PC-9 (cell line): ENCODE results near the gene MDN1. TPM values are rescaled to one million over a fixed set of nuclear protein-coding genes. Genes with fewer than 3 reads are reported as not detected.

Experiments used
- BruUV-seq: library from RNA; stranded (reverse); fragments of 400-500 nt; replicated peaks from 2 replicates; lab custom pipeline; 2021; lab: Mats Ljungman, UMichigan
- CTCF ChIA-PET: fragments of 300-600 bp; sonication (Branson Sonifier 250); formaldehyde crosslinking; loops from one replicate; lab custom pipeline; 2022; ENCODE audit warnings: antibody characterized with exemption; lab: Charles Lee
- POLR2A ChIA-PET: fragments of 300-600 bp; sonication (Branson Sonifier 250); formaldehyde crosslinking; loops from one replicate; lab custom pipeline; 2022; ENCODE audit warnings: antibody characterized with exemption; ENCODE audit not compliant: unreplicated experiment; lab: Charles Lee
- DNase-seq, 2 experiments: peaks; one replicate each; pipeline versions ENCODE4 v3.0.0 to v3.0.0-alpha.2; 2015 to 2022; ENCODE audit warnings: mixed read lengths in 1 of 2
- H2AFZ ChIP-seq: fragments of 200-600 bp; sonication (generic); 2 replicates; pipeline ENCODE4 v1.8.1; 2017; ENCODE audit warnings: antibody characterized with exemption
- H3F3A ChIP-seq: fragments of 200-600 bp; sonication (generic); 2 replicates; pipeline ENCODE4 v1.8.1; 2017; ENCODE audit warnings: antibody characterized with exemption, mild to moderate bottlenecking, low read depth; ENCODE audit not compliant: insufficient read depth
- H3K27ac ChIP-seq: fragments of 200-600 bp; sonication (generic); 2 replicates; pipeline ENCODE4 v1.6.1; 2016; ENCODE audit warnings: mixed run types
- H3K27me3 ChIP-seq: fragments of 200-600 bp; sonication (generic); 2 replicates; pipeline ENCODE4 v1.6.1; 2016; ENCODE audit warnings: low read depth, mixed run types; ENCODE audit not compliant: insufficient read depth
- H3K36me3 ChIP-seq: fragments of 200-600 bp; sonication (generic); 2 replicates; pipeline ENCODE4 v1.6.1; 2016; ENCODE audit warnings: low read depth, mixed run types
- H3K4me1 ChIP-seq: fragments of 200-600 bp; sonication (generic); replicated peaks from 2 replicates; pipeline ENCODE4 v1.6.1; 2016; ENCODE audit warnings: mixed run types; ENCODE audit not compliant: insufficient read depth
- H3K4me2 ChIP-seq: fragments of 200-600 bp; sonication (generic); 2 replicates; pipeline ENCODE4 v1.6.1; 2017; ENCODE audit warnings: mixed run types
- H3K4me3 ChIP-seq: fragments of 200-600 bp; sonication (generic); 2 replicates; pipeline ENCODE4 v1.6.1; 2016; ENCODE audit warnings: mixed run types
- H3K79me2 ChIP-seq: fragments of 200-600 bp; sonication (generic); 2 replicates; pipeline ENCODE4 v1.6.1; 2017; ENCODE audit warnings: low read depth, mixed run types
- H3K9me2 ChIP-seq: fragments of 200-600 bp; sonication (generic); 2 replicates; pipeline ENCODE4 v1.8.1; 2017; ENCODE audit warnings: mild to moderate bottlenecking; ENCODE audit not compliant: insufficient read depth
- H3K9me3 ChIP-seq: fragments of 200-600 bp; sonication (generic); 2 replicates; pipeline ENCODE4 v1.8.1; 2016; ENCODE audit warnings: low read depth; ENCODE audit not compliant: insufficient read depth
- H4K20me1 ChIP-seq: fragments of 200-600 bp; sonication (generic); 2 replicates; pipeline ENCODE4 v1.8.1; 2017; ENCODE audit not compliant: insufficient read depth
- EZH2 ChIP-seq: fragments of 200-600 bp; sonication (generic); IDR thresholded peaks from 2 replicates; pipeline ENCODE4 v1.8.0; 2017; ENCODE audit warnings: antibody characterized with exemption, low read depth
- intact Hi-C: fragments of 100-400 bp; cut with micrococcal nuclease; formaldehyde crosslinking; loops from one replicate; pipeline ENCODE4 v1.10.0; 2022; ENCODE audit not compliant: unreplicated experiment
- total RNA-seq: library from RNA; stranded (reverse); gene quantifications from 2 replicates; pipeline ENCODE4 v1.2.3, GENCODE V29; 2021
- TF ChIP-seq, protein P1 (sequence below): fragments of 200-600 bp; sonication (generic); conservative IDR thresholded peaks from 2 replicates; pipeline ENCODE4 v1.6.1; 2017; ENCODE audit warnings: mixed run types, antibody characterized with exemption, mild to moderate bottlenecking, moderate library complexity

Gene MDN1
- total RNA-seq, 1 experiment from 2014 or later: 38.6 TPM

DNA sequence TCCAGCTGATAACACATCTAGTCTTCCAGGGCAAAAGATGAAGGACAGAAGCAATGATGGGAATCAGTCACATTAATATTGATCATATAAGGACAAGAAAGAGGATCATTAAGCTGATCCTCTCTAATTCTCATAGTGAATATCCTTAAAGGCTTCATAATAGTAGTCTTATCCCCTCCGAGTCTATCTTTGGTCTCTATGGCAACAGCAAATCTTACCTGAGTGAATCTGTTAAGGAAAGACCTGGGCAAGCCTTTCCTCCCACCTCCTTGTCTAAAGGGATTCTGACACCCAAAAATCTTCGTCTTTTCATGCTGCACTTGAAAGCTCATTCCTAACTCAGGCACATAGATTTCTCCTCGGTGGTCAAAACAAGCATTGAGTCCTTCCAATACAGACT lies 94.6 kb downstream of the MDN1 start:
- Histone ChIP-seq H3K27me3 (no peaks in the 10 kb centered on the region), H3K79me2 (no peaks in the 10 kb centered on the region), H3K4me1 (no peaks in the 10 kb centered on the region), H2AFZ (no peak overlapping the region), H3K9me2 (no peaks in the 10 kb centered on the region), H4K20me1 (no peaks in the 10 kb centered on the region), H3F3A (no peaks in the 10 kb centered on the region), H3K9me3 (no peaks in the 10 kb centered on the region), H3K27ac (no peak overlapping the region), H3K36me3 (no peaks in the 10 kb centered on the region), H3K4me3 (no peak overlapping the region), H3K4me2 (no peak overlapping the region)
- BruUV-seq: no TSS peak
- ChIA-PET CTCF (interaction anchor here (0.6 kb wide), 1 partner anchor 914 kb away, joined by 3 read pairs; no protein-coding TSS in a partner anchor), POLR2A (interaction anchor here (0.7 kb wide), 1 partner anchor 40 kb away, joined by 5 read pairs; no protein-coding TSS in a partner anchor)
- intact Hi-C loops: no loop called here
- no peak for DNase-seq
- TF ChIP-seq EZH2: no peak
- TF ChIP-seq, protein P1, sequence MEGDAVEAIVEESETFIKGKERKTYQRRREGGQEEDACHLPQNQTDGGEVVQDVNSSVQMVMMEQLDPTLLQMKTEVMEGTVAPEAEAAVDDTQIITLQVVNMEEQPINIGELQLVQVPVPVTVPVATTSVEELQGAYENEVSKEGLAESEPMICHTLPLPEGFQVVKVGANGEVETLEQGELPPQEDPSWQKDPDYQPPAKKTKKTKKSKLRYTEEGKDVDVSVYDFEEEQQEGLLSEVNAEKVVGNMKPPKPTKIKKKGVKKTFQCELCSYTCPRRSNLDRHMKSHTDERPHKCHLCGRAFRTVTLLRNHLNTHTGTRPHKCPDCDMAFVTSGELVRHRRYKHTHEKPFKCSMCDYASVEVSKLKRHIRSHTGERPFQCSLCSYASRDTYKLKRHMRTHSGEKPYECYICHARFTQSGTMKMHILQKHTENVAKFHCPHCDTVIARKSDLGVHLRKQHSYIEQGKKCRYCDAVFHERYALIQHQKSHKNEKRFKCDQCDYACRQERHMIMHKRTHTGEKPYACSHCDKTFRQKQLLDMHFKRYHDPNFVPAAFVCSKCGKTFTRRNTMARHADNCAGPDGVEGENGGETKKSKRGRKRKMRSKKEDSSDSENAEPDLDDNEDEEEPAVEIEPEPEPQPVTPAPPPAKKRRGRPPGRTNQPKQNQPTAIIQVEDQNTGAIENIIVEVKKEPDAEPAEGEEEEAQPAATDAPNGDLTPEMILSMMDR: no peak

DNA sequence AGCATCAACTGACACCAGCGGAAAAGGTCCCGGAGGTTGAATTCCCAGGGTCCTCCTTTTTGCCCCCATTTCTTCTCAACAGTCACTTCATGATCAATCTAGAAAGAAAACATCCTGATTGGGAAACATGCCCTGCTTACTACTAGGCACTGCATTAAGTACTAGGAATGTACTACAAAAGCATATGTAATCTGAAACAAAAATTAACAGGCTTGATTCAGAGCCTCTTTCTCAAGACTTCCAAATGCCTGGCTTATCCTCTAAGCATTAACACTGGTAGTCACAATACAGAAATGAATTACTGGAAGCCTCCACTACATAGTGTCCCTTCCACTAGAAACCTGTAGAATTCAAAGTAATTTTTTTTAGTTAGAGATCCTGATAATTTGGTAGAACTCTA lies 96.5 kb downstream of the MDN1 start:
- H4K20me1 ChIP-seq: no peaks in the 10 kb centered on the region
- no peaks in the 10 kb centered on the region for H3K9me2 ChIP-seq
- no TSS peak for BruUV-seq
- DNase-seq: no peak
- no peaks in the 10 kb centered on the region for H3K4me1 ChIP-seq
- no peak overlapping the region for H3K27ac ChIP-seq
- no peaks in the 10 kb centered on the region for H3K36me3 ChIP-seq
- H3K27me3 ChIP-seq: no peaks in the 10 kb centered on the region
- TF ChIP-seq, protein P1: no peak
- no peak for TF ChIP-seq EZH2
- intact Hi-C loops: no loop called here
- no peaks in the 10 kb centered on the region for H3K9me3 ChIP-seq
- no peak overlapping the region for H3K4me3 ChIP-seq
- no peaks in the 10 kb centered on the region for H3F3A ChIP-seq
- H3K79me2 ChIP-seq: no peaks in the 10 kb centered on the region
- POLR2A ChIA-PET: no interaction called here
- CTCF ChIA-PET: no interaction called here
- no peak overlapping the region for H3K4me2 ChIP-seq
- H2AFZ ChIP-seq: no peak overlapping the region

DNA sequence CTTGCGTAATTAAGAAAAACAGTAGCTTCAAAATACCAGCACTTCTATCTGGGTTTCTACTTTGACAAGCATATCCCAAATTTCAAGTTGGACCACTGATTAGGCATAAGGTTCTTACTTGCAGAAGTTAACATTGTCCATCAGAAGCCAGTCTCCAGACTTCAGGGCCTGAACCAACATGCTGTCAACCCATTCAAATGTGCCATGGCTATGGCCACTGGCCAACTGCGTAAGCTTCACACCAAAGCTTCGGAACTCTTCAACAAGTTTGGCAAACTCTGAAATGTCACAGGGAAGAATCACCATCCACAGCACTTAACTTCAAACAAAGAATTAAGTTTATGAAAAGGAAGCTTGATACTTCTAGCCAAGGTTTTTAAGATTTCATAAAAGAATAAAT lies 103.1 kb downstream of the MDN1 start:
- Histone ChIP-seq H3F3A (no peaks in the 10 kb centered on the region), H3K4me1 (no peaks in the 10 kb centered on the region), H3K36me3 (no peaks in the 10 kb centered on the region), H4K20me1 (no peaks in the 10 kb centered on the region), H2AFZ (no peak overlapping the region), H3K4me2 (no peak overlapping the region), H3K27me3 (no peaks in the 10 kb centered on the region), H3K9me3 (no peaks in the 10 kb centered on the region), H3K4me3 (no peak overlapping the region), H3K27ac (no peak overlapping the region), H3K9me2 (no peaks in the 10 kb centered on the region), H3K79me2 (no peaks in the 10 kb centered on the region)
- BruUV-seq: no TSS peak
- no peak for TF ChIP-seq EZH2
- TF ChIP-seq, protein P1: no peak
- CTCF ChIA-PET: no interaction called here
- DNase-seq: no peak
- intact Hi-C loops: no loop called here
- POLR2A ChIA-PET: no interaction called here
